Duodenal mucosa (tissue), 2 donors: ENCODE results near the gene RRP1.
A peak's percentile ranks its signal among the peaks of the same experiment; 100 is the strongest.

Experiments
- H3K27ac ChIP-seq: one replicate; pipeline ENCODE4 v1.7.0; 2013; ENCODE audit warnings: low read depth, low read length
- H3K27me3 ChIP-seq, 2 donors: one replicate each; pipeline ENCODE4 v1.7.0; 2013; ENCODE audit warnings: low read length in 2 of 2, control low read depth in 1 of 2; ENCODE audit not compliant: insufficient read depth in 2 of 2, control insufficient read depth in 1 of 2
- H3K36me3 ChIP-seq, 2 donors: one replicate each; pipeline ENCODE4 v1.7.0; 2013; ENCODE audit warnings: low read length in 2 of 2, control low read depth in 1 of 2; ENCODE audit not compliant: insufficient read depth in 2 of 2, control insufficient read depth in 1 of 2
- H3K4me1 ChIP-seq, 2 donors: one replicate each; pipeline ENCODE4 v1.7.0; 2013; ENCODE audit warnings: low read length in 2 of 2, control low read depth in 1 of 2; ENCODE audit not compliant: insufficient read depth in 2 of 2, control insufficient read depth in 1 of 2
- H3K4me3 ChIP-seq, 2 donors: one replicate each; pipeline ENCODE4 v1.7.0; 2013; ENCODE audit warnings: low read length in 2 of 2, low read depth in 1 of 2
- H3K9ac ChIP-seq, 2 donors: one replicate each; pipeline ENCODE4 v1.7.0; 2013; ENCODE audit warnings: low read length in 2 of 2, low read depth in 1 of 2
- H3K9me3 ChIP-seq, 2 donors: one replicate each; pipeline ENCODE4 v1.7.0; 2013; ENCODE audit warnings: low read length in 2 of 2, control low read depth in 1 of 2; ENCODE audit not compliant: control insufficient read depth in 1 of 2

RRP1 gene

GRCh38 chr21:43775795-43776430 is 13.5 kb upstream of the RRP1 start, which contains the start of gene CSTB:
Gene CSTB, minus strand, starts transcription at chr21:43776308. Its CDS starts 39 bp downstream, at chr21:43776269.
- H3K4me1 ChIP-seq = peaks cover 7 to 23% of the 10 kb centered on the region in 2 donors
- H3K36me3 ChIP-seq = peaks cover 7 to 15% of the 10 kb centered on the region in 2 donors
- peak within 1 kb of the TSS; percentile 65 to 75 for H3K9ac ChIP-seq
- peak within 1 kb of the TSS; percentile 81 to 86 for H3K4me3 ChIP-seq
- H3K27ac ChIP-seq = peak within 1 kb of the TSS; percentile 75
- H3K27me3 ChIP-seq = no peaks in the 10 kb centered on the region
- H3K9me3 ChIP-seq = no peaks in the 10 kb centered on the region

GRCh38 chr21:43777953-43778352 is 11.4 kb upstream of the RRP1 start:
- Histone ChIP-seq H3K9me3 (no peaks in the 10 kb centered on the region), H3K4me1 (peaks cover 7 to 23% of the 10 kb centered on the region in 2 donors), H3K4me3 (no peak overlapping the region), H3K27ac (no peak overlapping the region), H3K36me3 (peaks cover 7 to 15% of the 10 kb centered on the region in 2 donors), H3K27me3 (no peaks in the 10 kb centered on the region), H3K9ac (no peak overlapping the region)

- Histone ChIP-seq H3K9ac (no peak overlapping the region), H3K4me3 (no peak overlapping the region), H3K9me3 (no peaks in the 10 kb centered on the region), H3K27ac (no peak overlapping the region), H3K27me3 (no peaks in the 10 kb centered on the region), H3K36me3 (peaks cover under 1 to 8% of the 10 kb centered on the region in 2 donors), H3K4me1 (peaks cover 7 to 23% of the 10 kb centered on the region in 2 donors)
Observed at GRCh38 chr21:43778469-43779335, 10.7 kb upstream of the RRP1 start.

- Histone ChIP-seq H3K4me3 (no peak overlapping the region), H3K9me3 (no peaks in the 10 kb centered on the region), H3K9ac (no peak overlapping the region), H3K36me3 (no peaks in the 10 kb centered on the region), H3K4me1 (peaks cover 7 to 17% of the 10 kb centered on the region in 2 donors), H3K27ac (no peak overlapping the region), H3K27me3 (no peaks in the 10 kb centered on the region)
Observed at GRCh38 chr21:43779660-43780059, 9.7 kb upstream of the RRP1 start.

GRCh38 chr21:43781846-43782245 is 7.5 kb upstream of the RRP1 start:
- Histone ChIP-seq H3K9me3 (no peaks in the 10 kb centered on the region), H3K36me3 (no peaks in the 10 kb centered on the region), H3K4me1 (peaks cover 0 to 7% of the 10 kb centered on the region in 2 donors), H3K27ac (no peak overlapping the region), H3K27me3 (no peaks in the 10 kb centered on the region), H3K9ac (no peak overlapping the region), H3K4me3 (no peak overlapping the region)

- Histone ChIP-seq H3K36me3 (no peaks in the 10 kb centered on the region), H3K4me3 (no peak overlapping the region), H3K27me3 (no peaks in the 10 kb centered on the region), H3K9ac (no peak overlapping the region), H3K27ac (no peak overlapping the region), H3K9me3 (no peaks in the 10 kb centered on the region), H3K4me1 (peaks cover 0 to 7% of the 10 kb centered on the region in 2 donors)
Observed at GRCh38 chr21:43782431-43783097, 6.8 kb upstream of the RRP1 start.

- Histone ChIP-seq H3K27ac (no peak overlapping the region), H3K4me3 (no peak overlapping the region), H3K27me3 (no peaks in the 10 kb centered on the region), H3K4me1 (peaks cover 0 to 7% of the 10 kb centered on the region in 2 donors), H3K9ac (no peak overlapping the region), H3K9me3 (no peaks in the 10 kb centered on the region), H3K36me3 (no peaks in the 10 kb centered on the region)
Observed at GRCh38 chr21:43783098-43783700, 6.2 kb upstream of the RRP1 start.

- Histone ChIP-seq H3K9ac (no peak overlapping the region), H3K4me3 (no peak overlapping the region), H3K27me3 (no peaks in the 10 kb centered on the region), H3K36me3 (no peaks in the 10 kb centered on the region), H3K9me3 (no peaks in the 10 kb centered on the region), H3K4me1 (peaks cover 3 to 9% of the 10 kb centered on the region in 2 donors), H3K27ac (no peak overlapping the region)
Observed at GRCh38 chr21:43785134-43785533, 4.2 kb upstream of the RRP1 start.

- H3K9me3 ChIP-seq = no peaks in the 10 kb centered on the region
- H3K36me3 ChIP-seq = no peaks in the 10 kb centered on the region
- no peak overlapping the region for H3K9ac ChIP-seq
- H3K4me3 ChIP-seq = no peak overlapping the region
- peaks cover 14 to 18% of the 10 kb centered on the region in 2 donors for H3K4me1 ChIP-seq
- no peak overlapping the region for H3K27ac ChIP-seq
- no peaks in the 10 kb centered on the region for H3K27me3 ChIP-seq
Observed at GRCh38 chr21:43786300-43786806, 3.0 kb upstream of the RRP1 start.
